Vagina (tissue), 2 donors: ENCODE data around the gene CAPZB. TPM values are rescaled to one million over a fixed set of nuclear protein-coding genes. Genes with fewer than 3 reads are reported as not detected.

ENCODE experiments used
- DNase-seq, 2 donors: peaks; one replicate each; pipeline ENCODE4 v3.0.0-alpha.2; 2017; ENCODE audit errors: extremely low spot score in 2 of 2
- H3K27ac ChIP-seq: fragments of 200-600 bp; sonication (generic); one replicate; pipeline ENCODE4 v1.5.1; 2019
- H3K27me3 ChIP-seq: fragments of 200-600 bp; sonication (generic); one replicate; pipeline ENCODE4 v1.5.1; 2019
- H3K36me3 ChIP-seq, 2 donors: fragments of 200-600 bp; sonication (generic); one replicate each; pipeline ENCODE4 v1.5.1; 2017 to 2019
- H3K4me1 ChIP-seq: fragments of 200-600 bp; sonication (generic); one replicate; pipeline ENCODE4 v1.5.1; 2019
- H3K4me3 ChIP-seq, 2 donors: fragments of 200-600 bp; sonication (generic); 1 replicate in 1 of 2; 2 replicates in 1 of 2; pipeline ENCODE4 v1.5.1; 2016 to 2019
- H3K9me3 ChIP-seq: fragments of 200-600 bp; sonication (generic); one replicate; pipeline ENCODE4 v1.5.1; 2019
- POLR2A ChIP-seq, 2 donors: fragments of 450-650 bp; IDR thresholded peaks; one replicate each; pipeline ENCODE4 v1.6.1; 2017; ENCODE audit warnings: antibody characterized with exemption in 2 of 2, mild to moderate bottlenecking in 2 of 2, moderate library complexity in 2 of 2
- POLR2AphosphoS5 ChIP-seq, 2 donors: sonication (generic); formaldehyde crosslinking; IDR thresholded peaks; one replicate each; pipeline ENCODE4 v1.9.0; 2017; ENCODE audit warnings: antibody characterized with exemption in 2 of 2, mild to moderate bottlenecking in 2 of 2, low read depth in 1 of 2; ENCODE audit not compliant: insufficient read depth in 1 of 2
- intact Hi-C: fragments of 100-400 bp; cut with DNase I; formaldehyde crosslinking; loops from one replicate; pipeline ENCODE4 v1.15.1; 2023
- total RNA-seq: library from RNA; depleted of rRNA; stranded (reverse); fragments of >200 nt; gene quantifications from one replicate; pipeline ENCODE4 v1.2.3, GENCODE V29; 2016
- TF ChIP-seq, protein P1 (sequence below), 3 experiments: fragments of 450-650 bp in 2 of 3; fragments of 200-600 bp in 1 of 3; sonication (generic) in 1 of 3; IDR thresholded peaks; one replicate each; pipeline ENCODE4 v1.5.1; 2017 to 2019; ENCODE audit warnings: antibody characterized with exemption in 3 of 3, mild to moderate bottlenecking in 2 of 3, moderate library complexity in 2 of 3

Gene CAPZB
- total RNA-seq, 1 donor from 2014 or later: 152 TPM

DNA sequence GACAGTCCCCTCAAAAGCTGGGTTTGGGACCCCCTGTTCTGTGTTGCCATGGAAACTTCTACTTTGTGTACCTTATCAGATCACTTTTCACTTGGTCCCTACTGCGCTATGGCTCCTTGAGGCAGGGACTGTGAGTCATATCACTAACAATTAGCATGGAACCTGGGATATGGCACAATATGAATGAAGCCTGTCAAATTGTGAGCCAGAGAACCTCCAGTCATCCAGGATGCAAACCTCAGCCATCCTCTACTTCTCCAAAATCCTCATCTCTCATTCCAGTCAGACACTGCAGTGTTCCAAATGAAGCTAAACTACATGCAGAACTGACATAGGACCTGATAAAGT is 11.2 kb upstream of the CAPZB start:
- no peak overlapping the region for H3K4me3 ChIP-seq
- H3K9me3 ChIP-seq: no peaks in the 10 kb centered on the region
- H3K36me3 ChIP-seq: no peaks in the 10 kb centered on the region
- DNase-seq: no peak
- H3K27me3 ChIP-seq: no peaks in the 10 kb centered on the region
- intact Hi-C loops: no loop called here
- TF ChIP-seq, protein P1, sequence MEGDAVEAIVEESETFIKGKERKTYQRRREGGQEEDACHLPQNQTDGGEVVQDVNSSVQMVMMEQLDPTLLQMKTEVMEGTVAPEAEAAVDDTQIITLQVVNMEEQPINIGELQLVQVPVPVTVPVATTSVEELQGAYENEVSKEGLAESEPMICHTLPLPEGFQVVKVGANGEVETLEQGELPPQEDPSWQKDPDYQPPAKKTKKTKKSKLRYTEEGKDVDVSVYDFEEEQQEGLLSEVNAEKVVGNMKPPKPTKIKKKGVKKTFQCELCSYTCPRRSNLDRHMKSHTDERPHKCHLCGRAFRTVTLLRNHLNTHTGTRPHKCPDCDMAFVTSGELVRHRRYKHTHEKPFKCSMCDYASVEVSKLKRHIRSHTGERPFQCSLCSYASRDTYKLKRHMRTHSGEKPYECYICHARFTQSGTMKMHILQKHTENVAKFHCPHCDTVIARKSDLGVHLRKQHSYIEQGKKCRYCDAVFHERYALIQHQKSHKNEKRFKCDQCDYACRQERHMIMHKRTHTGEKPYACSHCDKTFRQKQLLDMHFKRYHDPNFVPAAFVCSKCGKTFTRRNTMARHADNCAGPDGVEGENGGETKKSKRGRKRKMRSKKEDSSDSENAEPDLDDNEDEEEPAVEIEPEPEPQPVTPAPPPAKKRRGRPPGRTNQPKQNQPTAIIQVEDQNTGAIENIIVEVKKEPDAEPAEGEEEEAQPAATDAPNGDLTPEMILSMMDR (IDR thresholded peaks at IDR 0.05): no peak
- TF ChIP-seq POLR2A (IDR thresholded peaks at IDR 0.05) (no peak), POLR2AphosphoS5 (IDR thresholded peaks at IDR 0.05; ENCODE audit: insufficient read depth in 1 of 2, low read depth in 1 of 2) (no peak)
- H3K4me1 ChIP-seq: peaks cover 17% of the 10 kb centered on the region
- H3K27ac ChIP-seq: peak overlapping the region; percentile 83

DNA sequence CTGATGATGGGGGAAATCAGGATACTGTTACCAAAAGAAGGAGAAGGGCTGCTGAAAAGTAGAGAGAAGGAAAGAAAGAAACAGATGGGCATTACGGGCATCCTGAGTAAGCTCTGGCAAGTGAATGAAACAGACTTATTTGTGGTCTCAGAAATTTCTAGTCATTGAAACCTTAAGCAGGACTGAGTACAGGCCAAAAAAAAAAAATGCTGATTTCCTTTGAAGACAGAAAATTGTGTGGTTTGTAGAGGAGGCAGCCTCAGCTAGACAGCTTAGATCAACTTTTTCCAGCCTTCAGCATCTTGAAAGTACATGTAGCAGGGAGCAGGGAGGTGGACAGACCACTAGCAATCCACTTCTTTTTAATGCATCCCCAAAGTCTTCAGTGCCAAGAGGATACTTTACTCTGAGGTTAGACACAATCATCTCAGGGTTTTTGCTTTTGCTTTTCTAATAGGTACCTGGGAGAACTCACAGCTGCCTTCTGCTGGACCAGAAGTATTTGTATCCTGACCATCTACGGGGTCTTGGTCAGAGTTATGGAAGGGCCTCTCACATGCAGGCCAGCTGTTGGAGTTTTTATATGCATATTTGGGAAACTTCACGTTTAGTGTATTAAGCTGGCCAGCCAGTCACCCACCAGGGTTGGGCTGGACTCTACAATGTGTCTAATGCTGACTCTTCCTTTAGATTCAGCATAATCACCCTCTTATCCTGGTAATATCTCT is 10.6 kb upstream of the CAPZB start:
- Histone ChIP-seq H3K9me3 (no peaks in the 10 kb centered on the region), H3K27me3 (no peaks in the 10 kb centered on the region), H3K4me1 (peaks cover 17% of the 10 kb centered on the region), H3K4me3 (no peak overlapping the region), H3K36me3 (no peaks in the 10 kb centered on the region), H3K27ac (peak overlapping the region; percentile 83)
- TF ChIP-seq POLR2A (IDR thresholded peaks at IDR 0.05): no peak
- TF ChIP-seq, protein P1 (IDR thresholded peaks at IDR 0.05): no peak
- TF ChIP-seq POLR2AphosphoS5 (IDR thresholded peaks at IDR 0.05; ENCODE audit: insufficient read depth in 1 of 2, low read depth in 1 of 2): no peak
- DNase-seq: no peak
- intact Hi-C loops: no loop called here

DNA sequence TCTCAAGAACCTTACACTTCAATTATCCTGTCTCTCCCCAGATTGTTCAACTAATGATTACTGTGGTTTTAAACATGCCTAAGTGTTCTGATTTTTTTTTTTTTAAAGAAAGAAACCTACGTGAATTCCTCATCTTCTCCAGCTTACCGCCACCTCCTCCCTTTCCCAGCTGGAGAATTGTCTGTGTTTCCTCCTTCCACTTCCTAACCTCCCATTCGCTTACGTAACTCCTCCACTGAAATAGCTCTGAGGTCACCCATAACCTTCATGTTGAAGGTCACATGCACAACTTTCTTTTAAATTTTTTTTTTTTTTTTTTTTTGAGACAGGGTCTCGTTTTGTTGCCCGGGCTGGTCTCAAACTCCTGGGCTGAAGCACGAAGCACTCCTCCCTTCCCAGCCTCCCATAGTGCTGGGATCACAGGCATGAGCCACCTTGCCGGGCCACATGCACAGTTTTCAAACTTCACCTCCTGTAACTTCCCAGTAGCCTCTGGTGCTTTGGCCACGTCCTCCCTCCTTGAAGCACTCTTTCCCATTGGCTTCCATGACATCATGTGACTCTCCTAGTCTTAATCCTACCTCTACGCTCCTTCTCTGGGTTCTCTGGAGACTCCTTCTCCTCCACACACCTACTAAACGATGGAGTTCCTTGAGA is 9.8 kb upstream of the CAPZB start:
- no peak for DNase-seq
- Histone ChIP-seq H3K36me3 (no peaks in the 10 kb centered on the region), H3K27me3 (no peaks in the 10 kb centered on the region), H3K4me1 (peaks cover 17% of the 10 kb centered on the region), H3K4me3 (no peak overlapping the region), H3K27ac (peak overlapping the region; percentile 83), H3K9me3 (no peaks in the 10 kb centered on the region)
- TF ChIP-seq POLR2A (IDR thresholded peaks at IDR 0.05) (no peak), POLR2AphosphoS5 (IDR thresholded peaks at IDR 0.05; ENCODE audit: insufficient read depth in 1 of 2, low read depth in 1 of 2) (peak; percentile 35 to 78)
- intact Hi-C loops: no loop called here

DNA sequence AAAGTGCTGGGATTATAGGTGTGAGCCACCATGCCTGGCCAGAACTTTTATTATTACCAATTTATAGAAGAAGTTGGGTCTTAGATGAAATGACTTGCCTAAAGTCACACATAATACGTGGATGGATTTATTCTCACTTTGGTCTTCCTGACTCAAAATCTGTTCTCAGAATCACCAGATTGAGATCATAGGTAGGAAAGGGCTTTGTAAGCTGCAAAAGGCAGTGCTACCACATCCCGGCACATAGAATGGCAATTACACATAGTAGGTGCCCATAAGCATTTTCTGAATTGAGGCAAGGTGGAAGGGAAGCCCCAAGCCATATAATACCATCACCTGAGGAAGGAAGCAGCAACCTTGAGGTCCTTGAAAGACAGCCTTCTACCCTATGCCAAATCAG is 8.2 kb upstream of the CAPZB start:
- peaks cover 17% of the 10 kb centered on the region for H3K4me1 ChIP-seq
- no peak overlapping the region for H3K4me3 ChIP-seq
- H3K27ac ChIP-seq: peak overlapping the region; percentile 83
- H3K9me3 ChIP-seq: no peaks in the 10 kb centered on the region
- no peaks in the 10 kb centered on the region for H3K36me3 ChIP-seq
- TF ChIP-seq POLR2A (IDR thresholded peaks at IDR 0.05) (no peak), POLR2AphosphoS5 (IDR thresholded peaks at IDR 0.05; ENCODE audit: insufficient read depth in 1 of 2, low read depth in 1 of 2) (no peak)
- TF ChIP-seq, protein P1 (IDR thresholded peaks at IDR 0.05): no peak
- no peaks in the 10 kb centered on the region for H3K27me3 ChIP-seq
- intact Hi-C loops: no loop called here
- DNase-seq: no peak

DNA sequence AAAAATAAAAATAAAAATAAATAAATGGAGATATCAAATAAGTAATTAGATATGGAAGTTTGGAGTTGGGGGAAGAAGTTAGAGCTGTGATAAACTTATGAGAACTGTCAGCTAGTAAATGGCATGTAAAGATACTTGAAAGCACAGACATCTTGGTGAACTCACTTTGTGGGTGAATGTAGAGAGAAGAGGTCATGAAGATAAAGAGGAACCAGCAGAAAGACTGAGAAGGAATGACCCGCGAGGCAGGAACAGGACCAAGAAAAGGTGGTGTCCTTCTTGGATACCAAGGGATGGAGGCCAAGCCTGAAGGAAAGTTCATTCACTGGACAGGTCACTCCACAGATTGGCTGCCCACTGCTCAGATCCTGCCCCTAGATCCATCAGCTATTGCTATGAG is 4.7 kb upstream of the CAPZB start:
- DNase-seq: no peak
- Histone ChIP-seq H3K9me3 (no peaks in the 10 kb centered on the region), H3K36me3 (no peaks in the 10 kb centered on the region), H3K4me1 (peaks cover 31% of the 10 kb centered on the region), H3K4me3 (no peak overlapping the region), H3K27me3 (no peaks in the 10 kb centered on the region), H3K27ac (no peak overlapping the region)
- intact Hi-C loops: loop anchor here (10.0 kb wide), 1 partner anchor 55 kb away; no protein-coding TSS in a partner anchor
- TF ChIP-seq POLR2A (IDR thresholded peaks at IDR 0.05) (no peak), POLR2AphosphoS5 (IDR thresholded peaks at IDR 0.05; ENCODE audit: insufficient read depth in 1 of 2, low read depth in 1 of 2) (no peak)
- TF ChIP-seq, protein P1 (IDR thresholded peaks at IDR 0.05): no peak
